HEK293 (cell line): ENCODE measurements around the gene EPAS1.

Source experiments
- CTCF ChIA-PET: fragments of 350-600 bp; formaldehyde crosslinking; extraction: SDS; loops from one replicate; lab custom pipeline; 2021; ENCODE audit warnings: antibody characterized with exemption; lab: Yijun Ruan, JAX
- POLR2A ChIA-PET: fragments of 300-600 bp; formaldehyde crosslinking; extraction: SDS; loops from one replicate; lab custom pipeline; 2020; ENCODE audit warnings: antibody characterized with exemption, inconsistent platforms; lab: Yijun Ruan, JAX
- H3K27ac ChIP-seq: fragments of 200-500 bp; sonication (Bioruptor generic); 2 replicates; pipeline ENCODE4 v1.5.1; 2014; ENCODE audit warnings: low read depth, low read length, control low read depth, inconsistent platforms; ENCODE audit errors: extremely low read depth
- H3K36me3 ChIP-seq, 2 experiments: fragments of 200-500 bp in 1 of 2; sonication (Bioruptor generic) in 1 of 2; 1 replicate in 1 of 2; 2 replicates in 1 of 2; pipeline ENCODE4 v1.5.1; 2014 to 2017; ENCODE audit warnings: inconsistent platforms in 2 of 2, low read length in 2 of 2; ENCODE audit not compliant: control insufficient read depth in 2 of 2, insufficient read depth in 1 of 2
- H3K4me1 ChIP-seq: fragments of 200-500 bp; sonication (Bioruptor generic); 2 replicates; pipeline ENCODE4 v1.5.1; 2014; ENCODE audit warnings: mild to moderate bottlenecking, low read length, inconsistent platforms; ENCODE audit not compliant: control insufficient read depth, insufficient read depth
- H3K4me3 ChIP-seq: 2 replicates; pipeline ENCODE4 v1.5.1; 2011; ENCODE audit warnings: low read depth, mild to moderate bottlenecking, control low read depth, low read length, moderate library complexity
- H3K9me3 ChIP-seq: fragments of 200-500 bp; sonication (Bioruptor generic); 2 replicates; pipeline ENCODE4 v1.5.1; 2014; ENCODE audit warnings: low read depth, low read length, inconsistent platforms; ENCODE audit not compliant: control insufficient read depth, insufficient read depth
- GLIS1 ChIP-seq: fragments of 450-650 bp; formaldehyde crosslinking; IDR thresholded peaks from 2 replicates; pipeline ENCODE4 v1.5.1; 2016; ENCODE audit warnings: missing biosample characterization, missing genetic modification characterization
- MZF1 ChIP-seq: fragments of 450-650 bp; formaldehyde crosslinking; IDR thresholded peaks from 2 replicates; pipeline ENCODE4 v1.5.1; 2017; ENCODE audit warnings: missing biosample characterization, missing genetic modification characterization, borderline replicate concordance
- WT1 ChIP-seq: fragments of 450-650 bp; formaldehyde crosslinking; IDR thresholded peaks from 2 replicates; pipeline ENCODE4 v1.5.1; 2016; ENCODE audit warnings: missing biosample characterization, missing genetic modification characterization
- ZBTB17 ChIP-seq: fragments of 450-650 bp; formaldehyde crosslinking; IDR thresholded peaks from 2 replicates; pipeline ENCODE4 v1.5.1; 2016; ENCODE audit warnings: missing biosample characterization, missing genetic modification characterization
- ZBTB49 ChIP-seq: fragments of 450-650 bp; formaldehyde crosslinking; IDR thresholded peaks from 2 replicates; pipeline ENCODE4 v1.5.1; 2016; ENCODE audit warnings: missing biosample characterization, missing genetic modification characterization, low read depth
- ZIC2 ChIP-seq: fragments of 450-650 bp; formaldehyde crosslinking; IDR thresholded peaks from 2 replicates; pipeline ENCODE4 v1.5.1; 2016; ENCODE audit warnings: missing biosample characterization, missing genetic modification characterization
- ZNF138 ChIP-seq: fragments of 450-650 bp; formaldehyde crosslinking; IDR thresholded peaks from 2 replicates; pipeline ENCODE4 v1.5.1; 2016; ENCODE audit warnings: missing biosample characterization, missing genetic modification characterization, borderline replicate concordance
- ZNF184 ChIP-seq: fragments of 450-650 bp; IDR thresholded peaks from 2 replicates; pipeline ENCODE4 v1.5.1; 2018; ENCODE audit warnings: missing biosample characterization, mild to moderate bottlenecking, missing genetic modification characterization
- ZNF274 ChIP-seq, 2 experiments: fragments of 200-500 bp in 1 of 2; fragments of 450-650 bp in 1 of 2; sonication (Bioruptor generic) in 1 of 2; formaldehyde crosslinking in 1 of 2; IDR thresholded peaks; 2 replicates each; pipeline versions ENCODE4 v1.5.1 to v1.6.1; 2014 to 2016; ENCODE audit warnings: borderline replicate concordance in 1 of 2, inconsistent platforms in 1 of 2, low read length in 1 of 2, missing biosample characterization in 1 of 2, missing genetic modification characterization in 1 of 2
- ZNF423 ChIP-seq: fragments of 450-650 bp; formaldehyde crosslinking; IDR thresholded peaks from 2 replicates; pipeline ENCODE4 v1.5.1; 2016; ENCODE audit warnings: missing biosample characterization, missing genetic modification characterization
- ZNF518A ChIP-seq: fragments of 450-650 bp; formaldehyde crosslinking; conservative IDR thresholded peaks from 2 replicates; pipeline ENCODE4 v1.5.1; 2016; ENCODE audit warnings: low read depth, missing biosample characterization, missing genetic modification characterization
- ZNF580 ChIP-seq: fragments of 450-650 bp; formaldehyde crosslinking; IDR thresholded peaks from 2 replicates; pipeline ENCODE4 v1.5.1; 2016; ENCODE audit warnings: missing biosample characterization, missing genetic modification characterization
- ZNF623 ChIP-seq: fragments of 450-650 bp; formaldehyde crosslinking; IDR thresholded peaks from 2 replicates; pipeline ENCODE4 v1.5.1; 2016; ENCODE audit warnings: missing biosample characterization, missing genetic modification characterization
- ZNF639 ChIP-seq: fragments of 450-650 bp; formaldehyde crosslinking; IDR thresholded peaks from 2 replicates; pipeline ENCODE4 v1.5.1; 2016; ENCODE audit warnings: missing biosample characterization, missing genetic modification characterization
- ZNF692 ChIP-seq: fragments of 450-650 bp; formaldehyde crosslinking; IDR thresholded peaks from 2 replicates; pipeline ENCODE4 v1.5.1; 2016; ENCODE audit warnings: missing biosample characterization, missing genetic modification characterization
- ZNF791 ChIP-seq: fragments of 450-650 bp; formaldehyde crosslinking; IDR thresholded peaks from 2 replicates; pipeline ENCODE4 v1.5.1; 2016; ENCODE audit warnings: missing biosample characterization, missing genetic modification characterization
- ZNF792 ChIP-seq: fragments of 450-650 bp; formaldehyde crosslinking; IDR thresholded peaks from 2 replicates; pipeline ENCODE4 v1.5.1; 2016; ENCODE audit warnings: missing biosample characterization, missing genetic modification characterization
- ZXDB ChIP-seq: fragments of 450-650 bp; formaldehyde crosslinking; IDR thresholded peaks from 2 replicates; pipeline ENCODE4 v1.5.1; 2016; ENCODE audit warnings: missing biosample characterization, missing genetic modification characterization

EPAS1 gene

GRCh38 chr2:46268196-46268595 is 29.0 kb upstream of the EPAS1 start:
- H3K36me3 ChIP-seq = no peaks in the 10 kb centered on the region
- TF ChIP-seq ZNF639 (tag by site-specific recombination) = no peak
- no peak for TF ChIP-seq ZXDB (tag by site-specific recombination)
- TF ChIP-seq ZIC2 (tag by site-specific recombination) = no peak
- TF ChIP-seq MZF1 = no peak
- no peak for TF ChIP-seq ZNF138 (tag by site-specific recombination)
- no peak for TF ChIP-seq ZNF792 (tag by site-specific recombination)
- no peak for TF ChIP-seq ZBTB49 (tag by site-specific recombination)
- no peak for TF ChIP-seq ZNF423 (tag by site-specific recombination)
- no peak for TF ChIP-seq ZNF580
- no peak for TF ChIP-seq ZNF692
- no peak for TF ChIP-seq ZNF518A (tag by site-specific recombination)
- TF ChIP-seq ZNF791 (tag by site-specific recombination) = no peak
- TF ChIP-seq GLIS1 (tag by site-specific recombination) = no peak
- TF ChIP-seq ZNF184 (tag by site-specific recombination) = no peak
- no peak for TF ChIP-seq ZBTB17 (tag by site-specific recombination)
- TF ChIP-seq ZNF274 (IDR thresholded peaks at IDR 0.05; ENCODE audit: low read length) = no peak
- TF ChIP-seq ZNF274 (tag by site-specific recombination; IDR thresholded peaks at IDR 0.05; ENCODE audit: borderline replicate concordance) = no peak
- TF ChIP-seq ZNF623 (tag by site-specific recombination) = no peak
- TF ChIP-seq WT1 (tag by site-specific recombination) = no peak
- CTCF ChIA-PET = no interaction called here
- no peaks in the 10 kb centered on the region for H3K4me1 ChIP-seq
- H3K9me3 ChIP-seq = no peaks in the 10 kb centered on the region
- POLR2A ChIA-PET = no interaction called here
- no peak overlapping the region for H3K4me3 ChIP-seq
- no peak overlapping the region for H3K27ac ChIP-seq
